GM23338 (cell line): ENCODE results near the gene ANTXR1.

Experiments
- CREB1 ChIP-seq: fragments of 250-450 bp; sonication (Bioruptor Pico); IDR thresholded peaks from 2 replicates; pipeline ENCODE4 v1.5.0; 2020; ENCODE audit warnings: low read depth, mild to moderate bottlenecking, moderate library complexity
- CTCF ChIP-seq, 2 experiments: fragments of 200-600 bp in 1 of 2; sonication (generic) in 1 of 2; conservative IDR thresholded peaks; 2 replicates each; pipeline versions ENCODE4 v1.5.1 to v1.6.1; 2016 to 2017; ENCODE audit warnings: antibody characterized with exemption in 2 of 2, low read depth in 2 of 2, mild to moderate bottlenecking in 2 of 2, moderate library complexity in 1 of 2
- EZH2 ChIP-seq: fragments of 200-600 bp; sonication (generic); IDR thresholded peaks from one replicate; pipeline ENCODE4 v1.8.0; 2017; ENCODE audit warnings: antibody characterized with exemption, mild to moderate bottlenecking, low read depth; ENCODE audit not compliant: unreplicated experiment
- EZH2phosphoT487 ChIP-seq: fragments of 200-600 bp; sonication (generic); IDR thresholded peaks from one replicate; pipeline ENCODE4 v1.8.1; 2018; ENCODE audit warnings: antibody characterized with exemption; ENCODE audit not compliant: unreplicated experiment
- JUNB ChIP-seq: IDR thresholded peaks from one replicate; pipeline ENCODE4 v1.6.1; 2016; ENCODE audit warnings: antibody characterized with exemption; ENCODE audit not compliant: unreplicated experiment
- POLR2AphosphoS5 ChIP-seq: IDR thresholded peaks from 2 replicates; pipeline ENCODE4 v1.6.1; 2016; ENCODE audit warnings: antibody characterized with exemption, low read depth
- REST ChIP-seq: IDR thresholded peaks from one replicate; pipeline ENCODE4 v1.6.1; 2018; ENCODE audit warnings: antibody characterized with exemption; ENCODE audit not compliant: unreplicated experiment
- ZNF331 ChIP-seq: fragments of 250-450 bp; sonication (Bioruptor Pico); IDR thresholded peaks from 2 replicates; pipeline ENCODE4 v1.5.0; 2020; ENCODE audit warnings: low read depth, mild to moderate bottlenecking, moderate library complexity
- TF ChIP-seq, protein P1 (sequence below): IDR thresholded peaks from 2 replicates; pipeline ENCODE4 v1.6.1; 2016; ENCODE audit warnings: antibody characterized with exemption

- TF ChIP-seq EZH2 (no peak), CTCF (conservative IDR thresholded peaks at IDR 0.05; ENCODE audit: low read depth in 2 of 2) (no peak), EZH2phosphoT487 (no peak), REST (no peak), ZNF331 (CRISPR knock-in tag) (no peak), JUNB (no peak), POLR2AphosphoS5 (no peak), CREB1 (CRISPR knock-in tag) (no peak)
- TF ChIP-seq, protein P1, sequence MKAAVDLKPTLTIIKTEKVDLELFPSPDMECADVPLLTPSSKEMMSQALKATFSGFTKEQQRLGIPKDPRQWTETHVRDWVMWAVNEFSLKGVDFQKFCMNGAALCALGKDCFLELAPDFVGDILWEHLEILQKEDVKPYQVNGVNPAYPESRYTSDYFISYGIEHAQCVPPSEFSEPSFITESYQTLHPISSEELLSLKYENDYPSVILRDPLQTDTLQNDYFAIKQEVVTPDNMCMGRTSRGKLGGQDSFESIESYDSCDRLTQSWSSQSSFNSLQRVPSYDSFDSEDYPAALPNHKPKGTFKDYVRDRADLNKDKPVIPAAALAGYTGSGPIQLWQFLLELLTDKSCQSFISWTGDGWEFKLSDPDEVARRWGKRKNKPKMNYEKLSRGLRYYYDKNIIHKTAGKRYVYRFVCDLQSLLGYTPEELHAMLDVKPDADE: no peak
Measured at GRCh38 chr2:69166812-69167468, 154.0 kb downstream of the ANTXR1 start.
